HAP-1 (cell line): ENCODE measurements around the gene BAHCC1.
A peak's percentile ranks its signal among the peaks of the same experiment; 100 is the strongest.

Source experiments
- DNase-seq, 2 experiments: peaks; one replicate each; pipeline ENCODE4 v3.0.0-alpha.2; 2016 to 2020; ENCODE audit warnings: low spot score in 2 of 2
- H3K27me3 ChIP-seq: fragments of 250-450 bp; sonication (Bioruptor Pico); 2 replicates; pipeline ENCODE4 v1.5.1; 2020; ENCODE audit warnings: low read depth, mild to moderate bottlenecking, moderate library complexity
- H3K36me3 ChIP-seq: fragments of 250-450 bp; sonication (Bioruptor Pico); replicated peaks from 2 replicates; pipeline ENCODE4 v1.5.1; 2020; ENCODE audit warnings: mild to moderate bottlenecking
- H3K4me1 ChIP-seq: fragments of 250-450 bp; sonication (Bioruptor Pico); 2 replicates; pipeline ENCODE4 v1.5.1; 2020; ENCODE audit warnings: mild to moderate bottlenecking
- H3K4me3 ChIP-seq: fragments of 250-450 bp; sonication (Bioruptor Pico); 2 replicates; pipeline ENCODE4 v1.5.1; 2020; ENCODE audit warnings: mild to moderate bottlenecking, moderate library complexity
- H3K9me3 ChIP-seq: fragments of 250-450 bp; sonication (Bioruptor Pico); 2 replicates; pipeline ENCODE4 v1.5.1; 2020; ENCODE audit warnings: mild to moderate bottlenecking, moderate library complexity
- in situ Hi-C: fragments of 300-500 bp; cut with MboI; formaldehyde crosslinking; loops from 3 replicates; pipeline ENCODE4 v1.14.3; 2020; ENCODE audit warnings: low sequenced_read_pairs, inconsistent platforms, mixed read lengths

The BAHCC1 gene

DNA sequence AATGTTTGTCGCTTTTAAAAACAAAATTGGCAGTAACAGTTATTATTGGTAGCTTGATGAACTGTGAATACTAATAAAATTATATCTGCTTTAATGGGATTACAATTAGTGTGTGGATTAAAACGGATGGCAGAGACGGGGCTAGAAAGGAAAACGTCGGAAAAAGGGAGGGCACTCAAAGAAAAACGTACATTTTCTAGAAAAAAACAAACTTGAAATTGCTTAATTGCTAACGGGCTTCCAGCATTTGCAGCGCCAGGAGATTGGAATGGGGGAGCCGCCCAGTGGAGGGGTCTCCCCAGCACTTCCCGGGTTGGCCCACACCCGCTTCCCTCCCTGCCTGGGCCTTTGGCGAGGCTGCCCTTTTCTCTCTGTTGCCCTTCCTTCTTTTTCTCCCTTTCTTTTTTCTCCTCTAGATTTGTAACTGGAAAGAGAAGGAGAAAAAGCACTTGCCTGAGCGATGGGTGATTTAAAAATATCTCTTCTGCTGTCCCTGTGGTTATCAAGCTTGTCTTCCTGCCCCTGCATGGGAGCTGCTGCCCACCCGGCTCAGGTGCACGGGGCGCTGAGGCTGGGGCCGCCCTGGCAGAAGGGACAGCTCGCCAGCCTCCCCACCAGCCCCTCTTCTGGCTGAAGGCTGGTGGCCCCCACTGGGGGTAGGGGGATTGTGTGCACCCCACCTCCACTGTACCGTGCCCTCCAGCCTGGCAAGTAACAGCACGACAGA is 5.9 kb downstream of the BAHCC1 start:
- no peaks in the 10 kb centered on the region for H3K36me3 ChIP-seq
- H3K9me3 ChIP-seq = no peaks in the 10 kb centered on the region
- DNase-seq = no peak
- peak overlapping the region; percentile 44; the same call in 1 of the 2 replicates for H3K4me3 ChIP-seq
- H3K27me3 ChIP-seq = no peaks in the 10 kb centered on the region
- in situ Hi-C loops = no loop called here
- H3K4me1 ChIP-seq = peaks cover 17% of the 10 kb centered on the region

GRCh38 chr17:81401723-81402529 is 6.7 kb downstream of the BAHCC1 start:
- Histone ChIP-seq H3K9me3 (no peaks in the 10 kb centered on the region), H3K27me3 (no peaks in the 10 kb centered on the region), H3K36me3 (no peaks in the 10 kb centered on the region), H3K4me1 (peaks cover 17% of the 10 kb centered on the region), H3K4me3 (no peak overlapping the region)
- in situ Hi-C loops = no loop called here
- peak in 1 of 2 experiments; percentile 62 for DNase-seq

GRCh38 chr17:81402530-81402941 is 7.3 kb downstream of the BAHCC1 start:
- Histone ChIP-seq H3K27me3 (no peaks in the 10 kb centered on the region), H3K4me3 (no peak overlapping the region), H3K9me3 (no peaks in the 10 kb centered on the region), H3K4me1 (peaks cover 17% of the 10 kb centered on the region), H3K36me3 (no peaks in the 10 kb centered on the region)
- in situ Hi-C loops = no loop called here
- no peak for DNase-seq

DNA sequence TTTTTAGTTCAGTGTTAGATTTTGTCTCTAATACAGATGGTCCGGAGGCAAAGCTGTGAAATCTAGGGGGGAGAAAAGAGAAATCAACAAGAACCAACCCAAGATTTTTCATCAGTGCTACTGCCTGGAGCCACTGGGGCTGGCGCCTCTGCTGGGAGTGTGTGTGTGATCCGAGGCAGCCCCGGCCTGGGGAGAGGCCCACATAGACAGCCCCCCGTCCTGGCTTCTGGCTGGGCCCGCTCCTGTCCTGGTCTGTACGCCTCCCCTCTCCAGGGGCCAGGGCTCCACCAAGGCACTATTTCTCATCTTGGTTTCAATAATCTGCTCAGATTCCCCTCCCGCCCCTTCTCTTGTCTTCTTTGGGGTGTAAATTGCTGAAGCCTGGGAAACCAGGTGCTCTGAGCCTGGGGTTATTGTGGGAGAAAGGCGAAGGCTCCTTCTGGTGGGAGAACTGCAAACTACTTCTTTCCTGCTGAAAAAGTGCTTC is 7.8 kb downstream of the BAHCC1 start:
- no peak overlapping the region for H3K4me3 ChIP-seq
- peaks cover 14% of the 10 kb centered on the region for H3K4me1 ChIP-seq
- in situ Hi-C loops = no loop called here
- DNase-seq = no peak
- H3K9me3 ChIP-seq = no peaks in the 10 kb centered on the region
- H3K27me3 ChIP-seq = no peaks in the 10 kb centered on the region
- no peaks in the 10 kb centered on the region for H3K36me3 ChIP-seq

DNA sequence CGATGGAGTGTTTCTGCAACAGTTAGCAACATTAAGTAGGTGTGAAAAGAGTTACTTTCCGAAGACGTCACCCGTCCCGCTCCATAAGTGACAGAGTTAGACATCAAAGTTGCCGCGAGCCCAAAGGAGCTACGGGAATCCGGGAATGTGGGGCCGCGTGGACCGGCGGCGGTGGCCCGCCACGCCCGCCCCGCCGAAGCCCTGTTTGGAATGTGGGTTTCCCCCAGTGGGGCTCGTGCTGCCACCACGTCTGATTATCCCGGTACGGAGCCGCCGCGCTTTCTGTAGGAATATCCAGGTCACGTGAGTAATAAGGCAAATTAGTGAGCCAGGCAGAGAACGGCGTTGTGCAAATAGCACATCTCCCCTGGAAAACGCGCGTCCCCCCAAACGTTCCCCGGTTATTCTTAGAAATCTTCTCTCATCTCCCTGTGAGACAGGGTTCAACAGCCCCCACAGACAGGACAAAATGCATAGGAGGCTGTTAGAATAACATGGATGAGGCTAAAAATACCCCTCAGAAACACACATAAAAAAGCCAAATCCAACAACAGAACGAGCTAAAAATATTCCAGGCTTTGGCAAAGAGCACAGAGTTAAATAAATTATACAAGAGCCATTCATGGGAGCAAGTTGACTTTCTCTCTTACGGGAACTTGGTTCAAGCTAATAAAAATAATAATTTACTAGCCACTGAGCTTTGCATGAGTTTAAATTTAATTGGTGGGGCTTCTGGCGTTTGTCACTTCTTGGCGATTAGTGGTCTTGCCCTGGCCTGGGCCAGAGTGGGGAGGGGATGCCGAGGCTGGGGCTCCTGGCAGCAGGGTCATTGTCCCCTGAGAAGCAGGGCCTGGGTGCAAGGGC is 8.6 kb downstream of the BAHCC1 start:
- H3K4me3 ChIP-seq = no peak overlapping the region
- peaks cover 14% of the 10 kb centered on the region for H3K4me1 ChIP-seq
- no peak for DNase-seq
- H3K9me3 ChIP-seq = no peaks in the 10 kb centered on the region
- no peaks in the 10 kb centered on the region for H3K36me3 ChIP-seq
- in situ Hi-C loops = no loop called here
- no peaks in the 10 kb centered on the region for H3K27me3 ChIP-seq

DNA sequence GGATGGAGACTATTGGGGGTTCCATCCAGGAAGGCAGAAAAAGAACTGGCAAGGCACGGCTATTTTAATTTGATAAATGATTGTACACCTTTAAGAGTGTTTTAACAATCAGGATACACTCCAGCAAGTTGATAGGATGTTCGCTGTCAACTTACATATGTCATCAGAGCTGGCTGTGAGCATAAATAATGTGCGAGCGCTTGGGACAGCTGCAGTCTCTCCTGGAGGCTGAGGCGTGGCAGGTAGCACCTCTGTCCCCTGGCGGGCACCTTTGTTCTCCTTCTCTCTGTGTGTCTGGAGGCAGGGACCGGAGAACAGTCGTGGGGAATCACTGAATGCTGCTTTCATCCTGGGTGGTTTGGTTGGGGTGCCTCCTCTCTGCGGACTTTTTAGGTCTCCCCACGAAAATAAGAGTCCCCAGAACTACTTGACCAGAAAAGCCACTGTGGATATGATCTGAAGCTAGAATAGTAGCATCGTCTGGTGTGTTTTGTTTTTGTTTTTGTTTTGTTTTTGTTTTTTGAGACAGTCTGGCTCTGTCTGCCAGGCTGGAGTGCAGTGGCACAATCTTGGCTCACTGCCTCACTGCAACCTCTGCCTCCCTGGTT is 9.4 kb downstream of the BAHCC1 start:
- no peak for DNase-seq
- H3K4me3 ChIP-seq = no peak overlapping the region
- H3K9me3 ChIP-seq = no peaks in the 10 kb centered on the region
- H3K27me3 ChIP-seq = no peaks in the 10 kb centered on the region
- no peaks in the 10 kb centered on the region for H3K36me3 ChIP-seq
- in situ Hi-C loops = no loop called here
- H3K4me1 ChIP-seq = peaks cover 14% of the 10 kb centered on the region

GRCh38 chr17:81405411-81405872 is 10.2 kb downstream of the BAHCC1 start:
- peaks cover 11% of the 10 kb centered on the region for H3K4me1 ChIP-seq
- H3K27me3 ChIP-seq = no peaks in the 10 kb centered on the region
- in situ Hi-C loops = no loop called here
- no peaks in the 10 kb centered on the region for H3K9me3 ChIP-seq
- no peak overlapping the region for H3K4me3 ChIP-seq
- DNase-seq = peak in 1 of 2 experiments; percentile 54
- H3K36me3 ChIP-seq = no peaks in the 10 kb centered on the region

GRCh38 chr17:81406117-81406953 is 11.1 kb downstream of the BAHCC1 start:
- in situ Hi-C loops = no loop called here
- no peak for DNase-seq
- no peak overlapping the region for H3K4me3 ChIP-seq

GRCh38 chr17:81408049-81408448 is 12.8 kb downstream of the BAHCC1 start:
- no peaks in the 10 kb centered on the region for H3K9me3 ChIP-seq
- no peaks in the 10 kb centered on the region for H3K27me3 ChIP-seq
- H3K36me3 ChIP-seq = no peaks in the 10 kb centered on the region
- H3K4me1 ChIP-seq = 0 out of 2 replicates have a peak, but pooled peaks cover 4% of the 10 kb centered on the region
- in situ Hi-C loops = no loop called here
- no peak overlapping the region for H3K4me3 ChIP-seq
- no peak for DNase-seq

More at GRCh38 chr17:81406117-81406953, 11.1 kb downstream of the BAHCC1 start:
- Histone ChIP-seq H3K27me3 (no peaks in the 10 kb centered on the region), H3K36me3 (no peaks in the 10 kb centered on the region), H3K9me3 (no peaks in the 10 kb centered on the region), H3K4me1 (0 out of 2 replicates have a peak, but pooled peaks cover 4% of the 10 kb centered on the region)

DNA sequence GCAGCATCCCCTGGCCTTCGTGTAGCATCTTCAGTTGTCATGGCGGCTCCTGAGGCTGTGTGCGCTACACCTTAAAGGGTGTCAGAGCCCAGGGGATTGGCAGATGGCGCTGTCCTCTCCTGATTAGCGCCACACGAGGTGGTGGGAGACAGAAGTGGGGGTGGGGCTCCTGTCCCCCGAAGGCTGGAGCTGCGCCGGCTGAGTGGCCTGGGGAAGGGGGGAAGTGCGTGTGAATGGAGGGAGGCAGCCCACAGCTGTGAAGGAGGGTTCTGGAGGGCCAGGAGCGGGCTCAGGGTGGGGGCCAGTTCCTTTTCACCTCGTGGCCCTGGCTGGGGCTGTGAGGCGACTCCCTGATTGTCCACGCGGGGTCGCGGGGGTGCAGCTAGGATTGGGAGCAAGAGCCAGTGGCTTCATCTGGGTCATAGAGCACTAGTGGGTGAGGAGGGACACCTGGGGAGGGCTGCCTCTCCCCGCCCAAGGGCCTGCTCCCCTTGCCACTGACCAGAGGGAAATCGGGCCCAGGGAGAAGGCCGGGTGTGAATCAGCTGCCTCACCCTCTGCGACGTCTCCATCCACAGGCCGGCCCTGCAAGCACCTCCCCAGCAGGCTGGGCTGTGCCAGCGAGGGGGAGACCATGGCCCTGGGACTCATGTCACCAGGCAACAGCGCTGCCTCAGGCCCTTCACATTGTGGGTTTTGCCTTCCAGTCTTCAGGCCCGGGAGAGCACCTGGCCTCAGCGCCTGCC is 14.1 kb downstream of the BAHCC1 start:
- DNase-seq = peak in 1 of 2 experiments; percentile 34
- Histone ChIP-seq H3K4me1 (0 out of 2 replicates have a peak, but pooled peaks cover 4% of the 10 kb centered on the region), H3K36me3 (no peaks in the 10 kb centered on the region), H3K9me3 (no peaks in the 10 kb centered on the region), H3K4me3 (no peak overlapping the region), H3K27me3 (no peaks in the 10 kb centered on the region)
- in situ Hi-C loops = no loop called here

DNA sequence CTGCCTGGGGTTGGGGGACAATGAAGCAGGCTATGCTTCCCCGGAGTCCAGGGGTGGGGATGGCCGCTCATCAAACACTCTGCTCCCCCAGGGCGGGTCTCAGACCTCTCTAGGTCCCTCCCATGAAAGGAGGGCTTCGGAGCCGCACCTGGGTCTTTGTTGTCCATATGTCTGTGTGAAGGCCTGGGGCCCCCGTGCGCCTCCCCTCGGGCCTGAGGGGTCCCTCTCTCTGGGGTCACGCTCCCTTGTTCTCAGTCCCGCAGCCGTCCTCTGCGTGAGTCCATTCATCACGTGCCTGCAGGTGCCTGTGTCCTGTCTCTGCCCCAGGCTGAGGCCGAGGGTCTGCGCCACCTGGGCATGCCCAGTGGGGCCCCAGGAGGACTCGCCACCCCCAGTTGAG is 15.6 kb downstream of the BAHCC1 start:
- Histone ChIP-seq H3K9me3 (no peaks in the 10 kb centered on the region), H3K4me1 (no peaks in the 10 kb centered on the region), H3K4me3 (no peak overlapping the region), H3K36me3 (no peaks in the 10 kb centered on the region), H3K27me3 (no peaks in the 10 kb centered on the region)
- in situ Hi-C loops = no loop called here
- DNase-seq = no peak

DNA sequence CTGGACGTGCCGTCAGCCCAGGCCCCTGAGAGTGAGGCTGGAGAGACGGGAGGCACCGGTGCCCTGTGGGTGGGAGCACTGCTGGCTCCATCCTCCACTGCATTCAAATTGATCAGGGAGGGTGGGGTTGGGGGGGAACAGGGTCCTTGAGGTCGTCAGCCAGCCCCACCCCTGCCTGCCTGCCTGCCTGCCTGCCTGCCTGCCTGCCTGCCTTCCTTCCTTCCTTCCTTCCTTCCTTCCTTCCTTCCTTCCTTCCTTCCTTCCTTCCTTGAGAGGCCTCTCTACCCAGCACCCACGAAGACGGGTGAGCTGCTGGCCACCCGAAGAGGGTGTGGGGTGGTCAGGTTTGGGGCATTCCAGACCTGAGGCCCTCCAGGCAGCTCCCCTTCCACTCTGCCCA is 16.0 kb downstream of the BAHCC1 start:
- Histone ChIP-seq H3K27me3 (no peaks in the 10 kb centered on the region), H3K9me3 (no peaks in the 10 kb centered on the region)
- in situ Hi-C loops = no loop called here

More for the DNA sequence above, 16.0 kb downstream of the BAHCC1 start:
- Histone ChIP-seq H3K4me1 (no peaks in the 10 kb centered on the region), H3K36me3 (no peaks in the 10 kb centered on the region), H3K4me3 (no peak overlapping the region)
- no peak for DNase-seq
